ENCODE measurements around the gene KCND3. TPM values are rescaled to one million over a fixed set of nuclear protein-coding genes. Genes with fewer than 3 reads are reported as not detected.

Gene KCND3
- total RNA-seq, 1 experiment from 2014 or later: not detected

DNA sequence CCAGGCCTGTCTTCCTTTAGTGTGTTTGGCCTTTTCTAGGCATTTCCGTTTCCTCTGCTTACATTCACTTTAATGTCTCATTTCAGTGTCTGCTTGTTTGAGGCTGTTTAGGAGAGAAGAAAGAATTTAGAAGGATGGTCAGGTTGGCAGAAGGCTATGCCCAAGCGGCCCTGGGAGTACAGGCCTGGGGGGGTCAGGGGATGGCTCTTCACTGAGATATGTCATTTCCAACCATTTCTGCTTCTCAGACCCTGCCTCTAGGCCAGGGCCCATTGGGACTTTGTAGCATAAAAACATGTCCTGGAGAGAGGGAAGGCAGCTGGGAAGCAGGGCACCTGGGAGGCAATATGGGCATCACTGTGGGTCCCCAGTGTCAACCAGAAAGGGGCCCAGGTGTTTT, 147.7 kb downstream of the KCND3 start:
- H3K9me3 Mint-ChIP-seq (ENCODE audit: unreplicated experiment): no peaks in the 10 kb centered on the region
- no peak overlapping the region for H3K27ac Mint-ChIP-seq (ENCODE audit: low read depth, unreplicated experiment)
- ChIA-PET POLR2A (no interaction called here), CTCF (no interaction called here)
- peaks cover 53% of the 10 kb centered on the region for H3K27me3 Mint-ChIP-seq (ENCODE audit: insufficient read depth, unreplicated experiment)
- BruUV-seq (replicated peaks): no TSS peak
- H3K4me1 Mint-ChIP-seq (ENCODE audit: insufficient read depth, unreplicated experiment): no peaks in the 10 kb centered on the region
- intact Hi-C loops (cut with micrococcal nuclease): no loop called here
- DNase-seq (ENCODE audit: unreplicated experiment): no peak
- no peak overlapping the region for H3K4me3 Mint-ChIP-seq (ENCODE audit: unreplicated experiment)
- TF ChIP-seq, protein P1, sequence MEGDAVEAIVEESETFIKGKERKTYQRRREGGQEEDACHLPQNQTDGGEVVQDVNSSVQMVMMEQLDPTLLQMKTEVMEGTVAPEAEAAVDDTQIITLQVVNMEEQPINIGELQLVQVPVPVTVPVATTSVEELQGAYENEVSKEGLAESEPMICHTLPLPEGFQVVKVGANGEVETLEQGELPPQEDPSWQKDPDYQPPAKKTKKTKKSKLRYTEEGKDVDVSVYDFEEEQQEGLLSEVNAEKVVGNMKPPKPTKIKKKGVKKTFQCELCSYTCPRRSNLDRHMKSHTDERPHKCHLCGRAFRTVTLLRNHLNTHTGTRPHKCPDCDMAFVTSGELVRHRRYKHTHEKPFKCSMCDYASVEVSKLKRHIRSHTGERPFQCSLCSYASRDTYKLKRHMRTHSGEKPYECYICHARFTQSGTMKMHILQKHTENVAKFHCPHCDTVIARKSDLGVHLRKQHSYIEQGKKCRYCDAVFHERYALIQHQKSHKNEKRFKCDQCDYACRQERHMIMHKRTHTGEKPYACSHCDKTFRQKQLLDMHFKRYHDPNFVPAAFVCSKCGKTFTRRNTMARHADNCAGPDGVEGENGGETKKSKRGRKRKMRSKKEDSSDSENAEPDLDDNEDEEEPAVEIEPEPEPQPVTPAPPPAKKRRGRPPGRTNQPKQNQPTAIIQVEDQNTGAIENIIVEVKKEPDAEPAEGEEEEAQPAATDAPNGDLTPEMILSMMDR (IDR thresholded peaks at IDR 0.05; ENCODE audit: unreplicated experiment): no peak
- no peaks in the 10 kb centered on the region for H3K36me3 Mint-ChIP-seq (ENCODE audit: insufficient read depth, unreplicated experiment)

DNA sequence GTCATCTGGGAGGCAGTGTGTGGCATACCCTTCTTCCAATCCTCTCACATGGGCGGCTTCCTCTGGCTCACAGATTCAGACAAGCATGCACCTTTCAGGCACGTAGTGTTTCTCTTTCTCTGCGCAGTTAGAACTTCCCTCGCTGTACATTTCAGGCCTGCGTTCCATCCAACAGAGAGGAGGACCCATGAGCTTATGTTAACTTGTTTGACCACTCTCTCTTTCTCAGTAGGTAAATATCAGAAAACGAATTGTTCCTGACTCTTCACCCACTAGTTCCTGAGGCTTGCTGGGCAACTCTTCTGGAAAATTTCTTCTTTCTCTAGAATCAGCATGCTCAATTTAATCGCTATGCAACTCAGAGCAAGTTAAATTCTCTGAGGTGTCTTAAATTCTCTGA, 148.3 kb downstream of the KCND3 start:
- TF ChIP-seq, protein P1 (IDR thresholded peaks at IDR 0.05; ENCODE audit: unreplicated experiment): no peak
- no peak overlapping the region for H3K27ac Mint-ChIP-seq (ENCODE audit: low read depth, unreplicated experiment)

DNA sequence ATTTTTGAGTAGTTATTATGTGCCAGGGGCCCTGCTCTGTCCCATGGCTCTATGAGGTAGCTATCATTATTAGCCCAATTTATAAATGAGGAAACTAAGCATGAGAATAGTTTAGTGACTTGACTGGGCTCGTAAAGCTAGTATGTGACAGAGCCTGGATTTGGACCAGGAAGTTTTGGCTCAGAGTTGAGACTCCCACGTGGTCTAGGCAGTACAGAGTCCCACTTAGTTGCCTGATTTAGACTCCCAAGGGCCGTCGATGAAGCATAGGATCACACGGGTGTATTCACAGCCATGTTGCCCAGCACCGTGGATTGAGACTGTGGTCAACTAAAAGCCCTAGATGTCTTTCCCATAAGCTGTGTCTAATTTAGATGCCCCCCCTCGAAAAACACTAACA, 152.1 kb downstream of the KCND3 start:
- no peak for DNase-seq (ENCODE audit: unreplicated experiment)
- peaks cover 48% of the 10 kb centered on the region for H3K27me3 Mint-ChIP-seq (ENCODE audit: insufficient read depth, unreplicated experiment)

More for the DNA sequence above, 148.3 kb downstream of the KCND3 start:
- CTCF ChIA-PET: no interaction called here
- Mint-ChIP-seq H3K27me3 (ENCODE audit: insufficient read depth, unreplicated experiment) (peaks cover 56% of the 10 kb centered on the region), H3K4me1 (ENCODE audit: insufficient read depth, unreplicated experiment) (no peaks in the 10 kb centered on the region), H3K4me3 (ENCODE audit: unreplicated experiment) (no peak overlapping the region), H3K9me3 (ENCODE audit: unreplicated experiment) (no peaks in the 10 kb centered on the region), H3K36me3 (ENCODE audit: insufficient read depth, unreplicated experiment) (no peaks in the 10 kb centered on the region)
- BruUV-seq (replicated peaks): no TSS peak
- POLR2A ChIA-PET: no interaction called here
- DNase-seq (ENCODE audit: unreplicated experiment): no peak
- intact Hi-C loops (cut with micrococcal nuclease): no loop called here

DNA sequence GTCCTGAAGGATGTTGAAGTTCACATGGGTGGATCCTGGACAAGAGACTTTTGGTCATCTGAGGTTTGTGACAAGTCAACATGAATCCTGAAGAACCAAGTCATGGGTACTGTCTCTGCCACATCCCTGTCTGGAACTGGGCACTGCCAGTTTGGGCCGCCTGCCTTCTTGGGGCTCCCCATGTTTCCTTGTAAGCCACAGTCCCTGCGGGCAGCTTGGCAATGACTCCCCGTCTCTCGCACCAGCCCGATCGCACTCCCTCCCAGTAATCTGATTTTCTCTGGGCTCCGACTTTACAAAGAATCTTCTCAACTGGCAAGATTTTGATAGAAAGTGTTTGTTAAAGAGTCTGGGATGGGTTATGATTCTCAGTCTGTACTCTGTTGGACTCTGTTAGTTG, 153.4 kb downstream of the KCND3 start:
- intact Hi-C loops (cut with micrococcal nuclease): no loop called here
- Mint-ChIP-seq H3K36me3 (ENCODE audit: insufficient read depth, unreplicated experiment) (no peaks in the 10 kb centered on the region), H3K4me1 (ENCODE audit: insufficient read depth, unreplicated experiment) (no peaks in the 10 kb centered on the region), H3K4me3 (ENCODE audit: unreplicated experiment) (no peak overlapping the region), H3K27me3 (ENCODE audit: insufficient read depth, unreplicated experiment) (peaks cover 56% of the 10 kb centered on the region), H3K9me3 (ENCODE audit: unreplicated experiment) (no peaks in the 10 kb centered on the region), H3K27ac (ENCODE audit: low read depth, unreplicated experiment) (no peak overlapping the region)
- no peak for DNase-seq (ENCODE audit: unreplicated experiment)
- no TSS peak for BruUV-seq (replicated peaks)
- TF ChIP-seq, protein P1 (IDR thresholded peaks at IDR 0.05; ENCODE audit: unreplicated experiment): no peak
- CTCF ChIA-PET: no interaction called here
- POLR2A ChIA-PET: no interaction called here

More for the DNA sequence above, 152.1 kb downstream of the KCND3 start:
- POLR2A ChIA-PET: interaction anchor here (0.6 kb wide), 1 partner anchor 1326 kb away, joined by 3 read pairs; no protein-coding TSS in a partner anchor
- BruUV-seq (replicated peaks): no TSS peak
- H3K4me1 Mint-ChIP-seq (ENCODE audit: insufficient read depth, unreplicated experiment): no peaks in the 10 kb centered on the region
- TF ChIP-seq, protein P1 (IDR thresholded peaks at IDR 0.05; ENCODE audit: unreplicated experiment): no peak
- H3K27ac Mint-ChIP-seq (ENCODE audit: low read depth, unreplicated experiment): no peak overlapping the region
- H3K9me3 Mint-ChIP-seq (ENCODE audit: unreplicated experiment): no peaks in the 10 kb centered on the region
- no peaks in the 10 kb centered on the region for H3K36me3 Mint-ChIP-seq (ENCODE audit: insufficient read depth, unreplicated experiment)
- CTCF ChIA-PET: no interaction called here
- H3K4me3 Mint-ChIP-seq (ENCODE audit: unreplicated experiment): no peak overlapping the region
- intact Hi-C loops (cut with micrococcal nuclease): no loop called here

Measured in MCF 10A (cell line).